ENCODE measurements around the gene LCE1A.
A peak's percentile ranks its signal among the peaks of the same experiment; 100 is the strongest.

Gene LCE1A

GRCh38 chr1:152864443-152864842 lies 37.2 kb downstream of the LCE1A start:
- in situ Hi-C loops (cut with HindIII; ENCODE audit: low sequenced_read_pairs): no loop called here
- no peak for DNase-seq (ENCODE audit: low read depth, low spot score)
- no peak overlapping the region for H3K4me3 ChIP-seq (ENCODE audit: low read depth, low read length)
- no peak for TF ChIP-seq CTCF (IDR thresholded peaks at IDR 0.05; ENCODE audit: low read depth, low read length)

- TF ChIP-seq CTCF (IDR thresholded peaks at IDR 0.05; ENCODE audit: low read depth, low read length): no peak
- DNase-seq (ENCODE audit: low read depth, low spot score): no peak
- no peak overlapping the region for H3K4me3 ChIP-seq (ENCODE audit: low read depth, low read length)
- in situ Hi-C loops (cut with HindIII; ENCODE audit: low sequenced_read_pairs): no loop called here
These were observed 39.0 kb downstream of the LCE1A start for GRCh38 chr1:152866321-152866720.

GRCh38 chr1:152869808-152870419 lies 42.6 kb downstream of the LCE1A start:
- no peak overlapping the region for H3K4me3 ChIP-seq (ENCODE audit: low read depth, low read length)
- DNase-seq (ENCODE audit: low read depth, low spot score): peak; percentile 63
- peak; percentile 85 for TF ChIP-seq CTCF (IDR thresholded peaks at IDR 0.05; ENCODE audit: low read depth, low read length)
- in situ Hi-C loops (cut with HindIII; ENCODE audit: low sequenced_read_pairs): no loop called here

- peak; percentile 45 for TF ChIP-seq CTCF (IDR thresholded peaks at IDR 0.05; ENCODE audit: low read depth, low read length)
- H3K4me3 ChIP-seq (ENCODE audit: low read depth, low read length): no peak overlapping the region
- in situ Hi-C loops (cut with HindIII; ENCODE audit: low sequenced_read_pairs): no loop called here
- peak; percentile 33 for DNase-seq (ENCODE audit: low read depth, low spot score)
These were observed 43.8 kb downstream of the LCE1A start for GRCh38 chr1:152870831-152871730.

- no peak overlapping the region for H3K4me3 ChIP-seq (ENCODE audit: low read depth, low read length)
- in situ Hi-C loops (cut with HindIII; ENCODE audit: low sequenced_read_pairs): no loop called here
- DNase-seq (ENCODE audit: low read depth, low spot score): no peak
- TF ChIP-seq CTCF (IDR thresholded peaks at IDR 0.05; ENCODE audit: low read depth, low read length): no peak
These were observed 44.5 kb downstream of the LCE1A start for GRCh38 chr1:152871731-152872126.

- no peak overlapping the region for H3K4me3 ChIP-seq (ENCODE audit: low read depth, low read length)
- peak; percentile 46 for DNase-seq (ENCODE audit: low read depth, low spot score)
- no peak for TF ChIP-seq CTCF (IDR thresholded peaks at IDR 0.05; ENCODE audit: low read depth, low read length)
- in situ Hi-C loops (cut with HindIII; ENCODE audit: low sequenced_read_pairs): no loop called here
These were observed 46.2 kb downstream of the LCE1A start for GRCh38 chr1:152873495-152873894.
